Caco-2 (cell line): ENCODE measurements around the gene NEUROD1. TPM values are rescaled to one million over a fixed set of nuclear protein-coding genes. Genes with fewer than 3 reads are reported as not detected.
A peak's percentile ranks its signal among the peaks of the same experiment; 100 is the strongest.
"Not testable (repeated sequence)": the region's sequence is repeated elsewhere in the genome, so short reads cannot be mapped to it uniquely, and the experiment has no call there.

Experiments used
- BruUV-seq: library from RNA; stranded (reverse); fragments of 400-500 nt; replicated peaks from 2 replicates; lab custom pipeline; 2021; lab: Mats Ljungman, UMichigan
- CTCF ChIA-PET: fragments of 300-600 bp; sonication (Branson Sonifier 250); formaldehyde crosslinking; loops from one replicate; lab custom pipeline; 2022; ENCODE audit warnings: antibody characterized with exemption; lab: Charles Lee
- POLR2A ChIA-PET: fragments of 300-600 bp; sonication (Branson Sonifier 250); formaldehyde crosslinking; loops from one replicate; lab custom pipeline; 2022; ENCODE audit warnings: antibody characterized with exemption; lab: Charles Lee
- DNase-seq, 2 experiments: peaks; one replicate each; pipeline versions ENCODE4 v3.0.0 to v3.0.0-alpha.2; 2020 to 2022
- H3K27me3 ChIP-seq: replicated peaks from 2 replicates; pipeline ENCODE4 v1.6.0; 2011; ENCODE audit warnings: low read length; ENCODE audit not compliant: control insufficient read depth, insufficient read depth
- H3K36me3 ChIP-seq: 2 replicates; pipeline ENCODE4 v1.5.1; 2011; ENCODE audit warnings: low read length; ENCODE audit not compliant: control insufficient read depth, insufficient read depth
- H3K4me1 ChIP-seq: fragments of 250-450 bp; sonication (Bioruptor Pico); 2 replicates; pipeline ENCODE4 v1.5.1; 2020; ENCODE audit warnings: mild to moderate bottlenecking
- H3K4me3 ChIP-seq: 2 replicates; pipeline ENCODE4 v1.5.1; 2011; ENCODE audit warnings: low read depth, mild to moderate bottlenecking, control low read depth, low read length
- H3K9me3 ChIP-seq: fragments of 250-450 bp; sonication (Bioruptor Pico); 2 replicates; pipeline ENCODE4 v1.5.1; 2020; ENCODE audit warnings: mild to moderate bottlenecking, moderate library complexity
- H3K27ac Mint-ChIP-seq: one replicate; pipeline ENCODE4 v1.8.0; 2022; ENCODE audit warnings: mixed read lengths; ENCODE audit not compliant: unreplicated experiment
- H3K27me3 Mint-ChIP-seq: one replicate; pipeline ENCODE4 v1.8.0; 2022; ENCODE audit warnings: mixed read lengths; ENCODE audit not compliant: insufficient read depth, unreplicated experiment
- H3K36me3 Mint-ChIP-seq: one replicate; pipeline ENCODE4 v1.8.0; 2022; ENCODE audit warnings: mild to moderate bottlenecking, mixed read lengths; ENCODE audit not compliant: insufficient read depth, unreplicated experiment
- H3K4me1 Mint-ChIP-seq: one replicate; pipeline ENCODE4 v1.8.0; 2022; ENCODE audit warnings: low read depth, mixed read lengths; ENCODE audit not compliant: unreplicated experiment
- H3K4me3 Mint-ChIP-seq: one replicate; pipeline ENCODE4 v1.8.0; 2022; ENCODE audit warnings: mild to moderate bottlenecking, moderate library complexity, mixed read lengths; ENCODE audit not compliant: unreplicated experiment
- H3K9me3 Mint-ChIP-seq: one replicate; pipeline ENCODE4 v1.8.0; 2022; ENCODE audit warnings: mixed read lengths; ENCODE audit not compliant: unreplicated experiment
- CTCF ChIP-seq, 2 experiments: fragments of 200-600 bp in 1 of 2; IDR thresholded peaks; 1 replicate in 1 of 2; 2 replicates in 1 of 2; pipeline versions ENCODE4 v1.5.1 to v1.8.0; 2011 to 2022; ENCODE audit warnings: antibody characterized with exemption in 1 of 2, control low read depth in 1 of 2, inconsistent platforms in 1 of 2, low read depth in 1 of 2, low read length in 1 of 2, mild to moderate bottlenecking in 1 of 2, moderate library complexity in 1 of 2; ENCODE audit not compliant: insufficient read depth in 1 of 2, severe bottlenecking in 1 of 2, unreplicated experiment in 1 of 2
- intact Hi-C: fragments of 100-400 bp; cut with micrococcal nuclease; formaldehyde crosslinking; loops from one replicate; pipeline ENCODE4 v1.10.0; 2022; ENCODE audit not compliant: unreplicated experiment
- total RNA-seq: library from RNA; stranded (reverse); gene quantifications from 2 replicates; pipeline ENCODE4 v1.2.3, GENCODE V29; 2022

NEUROD1 gene
- total RNA-seq, 1 experiment from 2014 or later = not detected

DNA sequence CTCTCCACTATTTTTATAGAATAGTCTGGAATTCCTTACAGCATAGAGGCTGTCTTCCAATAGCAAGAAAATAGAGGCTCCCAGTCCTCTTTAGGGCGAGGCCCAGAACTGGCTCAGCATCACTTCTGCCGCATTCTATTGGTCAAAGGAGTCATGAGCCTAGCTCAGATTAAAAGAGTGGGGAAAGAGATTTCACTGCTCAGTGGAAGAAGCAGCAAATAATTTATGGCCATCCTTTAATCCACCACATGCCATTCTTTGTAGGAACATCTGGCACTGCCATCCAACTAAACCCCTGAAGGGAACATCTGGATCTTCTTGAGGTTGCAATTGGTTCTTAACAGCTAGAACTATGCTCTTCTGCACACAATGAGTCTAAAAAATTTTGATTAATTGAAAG, 43.4 kb upstream of the NEUROD1 start:
- DNase-seq = no peak
- Histone ChIP-seq H3K4me1 (no peaks in the 10 kb centered on the region), H3K9me3 (no peaks in the 10 kb centered on the region), H3K36me3 (no peaks in the 10 kb centered on the region), H3K4me3 (no peak overlapping the region), H3K27me3 (no peaks in the 10 kb centered on the region)
- intact Hi-C loops = no loop called here
- H3K27me3 Mint-ChIP-seq = peaks cover 5% of the 10 kb centered on the region
- no peaks in the 10 kb centered on the region for H3K4me1 Mint-ChIP-seq
- no peak for TF ChIP-seq CTCF (IDR thresholded peaks at IDR 0.05; ENCODE audit: insufficient read depth in 1 of 2, low read depth in 1 of 2, low read length in 1 of 2, severe bottlenecking in 1 of 2, unreplicated experiment in 1 of 2)
- POLR2A ChIA-PET = no interaction called here
- no peak overlapping the region for H3K27ac Mint-ChIP-seq
- no peak overlapping the region for H3K4me3 Mint-ChIP-seq
- BruUV-seq = no TSS peak
- no peaks in the 10 kb centered on the region for H3K9me3 Mint-ChIP-seq
- CTCF ChIA-PET = interaction anchor here (0.7 kb wide), 1 partner anchor 9 kb away, joined by 4 read pairs; no protein-coding TSS in a partner anchor
- H3K36me3 Mint-ChIP-seq = no peaks in the 10 kb centered on the region

- H3K36me3 ChIP-seq = no peaks in the 10 kb centered on the region
- CTCF ChIA-PET = interaction anchor here (0.6 to 2.0 kb wide), 12 partner anchors 8 to 1591 kb away, joined by 3 to 38 read pairs (median 4); no protein-coding TSS in a partner anchor
- no peaks in the 10 kb centered on the region for H3K36me3 Mint-ChIP-seq
- no peak overlapping the region for H3K4me3 ChIP-seq
- no TSS peak for BruUV-seq
- no peak overlapping the region for H3K27ac Mint-ChIP-seq
- intact Hi-C loops = loop anchor here (1.0 to 5.0 kb wide), 8 partner anchors 134 to 1590 kb away; no protein-coding TSS in a partner anchor
- POLR2A ChIA-PET = no interaction called here
- H3K27me3 Mint-ChIP-seq = peaks cover 3% of the 10 kb centered on the region
- H3K9me3 Mint-ChIP-seq = no peaks in the 10 kb centered on the region
- TF ChIP-seq CTCF (IDR thresholded peaks at IDR 0.05; ENCODE audit: insufficient read depth in 1 of 2, low read depth in 1 of 2, low read length in 1 of 2, severe bottlenecking in 1 of 2, unreplicated experiment in 1 of 2) = peak; percentile 67 to 84
- no peaks in the 10 kb centered on the region for H3K4me1 ChIP-seq
- H3K4me1 Mint-ChIP-seq = no peaks in the 10 kb centered on the region
- no peaks in the 10 kb centered on the region for H3K27me3 ChIP-seq
- no peaks in the 10 kb centered on the region for H3K9me3 ChIP-seq
- H3K4me3 Mint-ChIP-seq = no peak overlapping the region
- peak; percentile 63 to 75 for DNase-seq
Observed at GRCh38 chr2:181715033-181715630, 34.8 kb upstream of the NEUROD1 start.

DNA sequence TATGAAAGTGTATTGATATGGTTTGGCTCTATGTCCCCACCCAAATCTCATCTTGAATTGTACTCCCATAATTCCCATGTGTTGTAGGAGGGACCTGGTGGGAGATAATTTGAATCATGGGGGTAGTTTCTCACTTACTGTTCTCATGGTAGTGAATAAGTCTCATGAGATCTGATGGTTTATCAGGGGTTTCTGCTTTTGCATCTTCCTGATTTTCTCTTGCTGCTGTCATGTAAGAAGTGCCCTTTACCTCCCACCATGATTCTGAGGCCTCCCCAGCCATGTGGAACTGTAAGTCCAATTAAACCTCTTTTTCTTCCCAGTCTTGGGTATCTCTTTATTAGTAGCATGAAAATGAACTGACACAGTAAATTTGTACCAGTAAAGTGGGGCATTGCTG, 30.7 kb upstream of the NEUROD1 start:
- H3K27me3 ChIP-seq, CTCF ChIA-PET: not testable (repeated sequence)

GRCh38 chr2:181702519-181702918, 22.2 kb upstream of the NEUROD1 start:
- CTCF ChIA-PET, intact Hi-C loops, H3K36me3 ChIP-seq, H3K4me3 ChIP-seq, DNase-seq, H3K27ac Mint-ChIP-seq, H3K4me3 Mint-ChIP-seq, H3K27me3 ChIP-seq, H3K4me1 Mint-ChIP-seq, POLR2A ChIA-PET, H3K4me1 ChIP-seq, H3K36me3 Mint-ChIP-seq, H3K9me3 Mint-ChIP-seq, H3K27me3 Mint-ChIP-seq, BruUV-seq: not testable (repeated sequence)
- H3K9me3 ChIP-seq = peaks cover 14% of the 10 kb centered on the region

More for the DNA sequence above, 30.7 kb upstream of the NEUROD1 start:
- H3K27me3 Mint-ChIP-seq, H3K9me3 Mint-ChIP-seq, intact Hi-C loops, POLR2A ChIA-PET, H3K4me3 Mint-ChIP-seq, H3K9me3 ChIP-seq, H3K4me3 ChIP-seq, H3K27ac Mint-ChIP-seq, BruUV-seq, H3K4me1 Mint-ChIP-seq, DNase-seq, H3K36me3 ChIP-seq, H3K4me1 ChIP-seq, H3K36me3 Mint-ChIP-seq: not testable (repeated sequence)
